NCI-H1092 treated with DMSO at 0.1 percent for 48 hours (cell line): Measurements from ENCODE around the gene HTR3B.

Source experiments
- DNase-seq: peaks from one replicate; lab custom pipeline; 2025; lab: John Stamatoyannopoulos, UW

The HTR3B gene

GRCh38 chr11:113991718-113992458 lies 87.3 kb downstream of the HTR3B start:
- DNase-seq, result peak; percentile 95

DNA sequence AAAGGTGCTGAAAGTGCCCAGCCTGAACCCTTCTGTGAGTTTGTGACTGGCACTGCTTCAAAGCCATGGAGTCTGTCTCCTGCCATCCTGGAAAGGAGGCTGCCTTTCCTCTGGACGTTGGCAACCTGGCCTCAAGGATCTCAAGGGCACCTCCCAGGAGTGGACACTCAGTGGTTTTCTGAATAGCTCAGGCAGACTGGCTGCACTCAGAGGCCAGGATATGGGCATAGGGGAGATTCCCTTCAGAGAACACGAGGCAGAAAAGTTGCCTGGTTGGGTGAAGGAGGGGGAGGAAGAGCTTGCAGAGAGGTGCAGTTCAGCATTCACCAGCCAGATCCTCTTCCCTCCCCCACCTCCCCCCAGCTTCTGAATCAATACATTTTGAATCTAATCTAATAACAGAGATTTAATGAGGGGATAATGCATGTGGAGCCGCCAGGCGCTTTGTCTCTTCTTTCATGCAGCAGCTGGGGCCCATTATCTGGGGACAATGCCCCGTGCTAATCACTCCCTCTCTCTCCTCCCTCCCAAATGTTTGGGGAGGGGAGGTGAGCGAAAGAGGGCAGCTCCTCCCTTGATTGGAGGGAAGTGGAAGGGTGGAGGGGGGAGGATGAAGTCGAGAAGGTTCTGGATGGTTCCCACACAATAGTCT lies 88.0 kb downstream of the HTR3B start:
- peak; percentile 85 for DNase-seq

DNA sequence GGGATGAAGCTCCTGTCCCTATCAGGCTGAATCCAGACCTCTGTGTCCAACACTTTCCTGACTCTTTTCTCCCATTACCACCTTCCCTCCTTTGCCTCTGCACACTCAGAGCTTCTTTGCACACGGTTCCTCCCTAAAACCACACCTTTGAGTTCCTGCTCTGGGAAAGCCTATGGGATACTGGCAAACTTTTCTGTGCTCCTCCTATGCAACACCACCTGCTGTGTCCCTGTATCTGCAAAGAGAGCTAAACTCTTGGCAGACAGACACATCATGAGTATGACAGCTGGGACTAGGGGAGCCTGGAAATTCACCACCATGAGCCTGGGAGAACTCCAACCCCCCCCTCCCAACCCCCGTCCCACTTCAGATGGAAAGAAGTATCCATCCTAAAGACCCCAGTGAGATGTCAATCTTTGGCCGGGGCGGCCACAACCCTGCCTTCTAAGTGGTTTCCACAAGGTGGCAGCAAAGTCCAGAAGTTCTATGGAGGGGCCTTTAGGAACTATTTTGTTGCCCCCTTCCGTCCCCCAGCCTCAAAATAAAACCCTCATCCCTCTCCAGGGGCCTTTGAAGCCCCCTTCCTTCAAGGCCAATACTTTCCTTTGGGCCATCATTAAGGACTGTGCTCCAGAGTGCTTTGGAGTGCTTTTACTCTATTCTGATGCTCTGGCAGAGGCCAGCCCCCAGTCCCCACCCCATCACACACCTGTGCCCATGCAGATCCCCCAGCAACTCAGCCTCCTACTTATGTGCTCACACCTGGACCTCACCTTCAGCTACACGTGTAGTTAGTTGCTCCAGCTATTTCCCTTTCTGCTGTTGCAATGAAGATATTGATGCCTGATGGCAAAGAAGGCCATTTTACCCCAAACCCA lies 89.7 kb downstream of the HTR3B start:
- peak; percentile 19 for DNase-seq
